HG03439 (cell line): ENCODE data around the gene PTBP3.
A peak's percentile ranks its signal among the peaks of the same experiment; 100 is the strongest.

Source experiments
- ATAC-seq: cut with Tn5 transposase; IDR thresholded peaks from one replicate; pipeline ENCODE4 v1.9.1; 2021; ENCODE audit warnings: mild to moderate bottlenecking, moderate library complexity; ENCODE audit not compliant: unreplicated experiment

PTBP3 gene

GRCh38 chr9:112360047-112360804 lies 26.8 kb upstream of the PTBP3 start:
- no peak for ATAC-seq

GRCh38 chr9:112355427-112355897 lies 22.0 kb upstream of the PTBP3 start:
- no peak for ATAC-seq

GRCh38 chr9:112354081-112354743 lies 20.8 kb upstream of the PTBP3 start:
- no peak for ATAC-seq

- ATAC-seq, result no peak
These were observed 18.8 kb upstream of the PTBP3 start for GRCh38 chr9:112352209-112352608.

GRCh38 chr9:112351184-112351583 lies 17.8 kb upstream of the PTBP3 start:
- no peak for ATAC-seq

GRCh38 chr9:112349008-112349333 lies 15.6 kb upstream of the PTBP3 start:
- no peak for ATAC-seq

- peak; percentile 78 for ATAC-seq
These were observed 15.0 kb upstream of the PTBP3 start for GRCh38 chr9:112348257-112349007.

GRCh38 chr9:112341730-112342129 lies 8.3 kb upstream of the PTBP3 start:
- no peak for ATAC-seq

- no peak for ATAC-seq
These were observed 6.5 kb upstream of the PTBP3 start for GRCh38 chr9:112339886-112340285.

- ATAC-seq, result no peak
These were observed 5.1 kb upstream of the PTBP3 start for GRCh38 chr9:112338561-112338960.

- ATAC-seq, result no peak
These were observed 4.1 kb upstream of the PTBP3 start for GRCh38 chr9:112337547-112337946.

- no peak for ATAC-seq
These were observed 1.0 kb upstream of the PTBP3 start for GRCh38 chr9:112334432-112334841.

- ATAC-seq, result peak; percentile 69
These were observed 416 bp upstream of the PTBP3 start for GRCh38 chr9:112333639-112334431.

GRCh38 chr9:112332674-112332976 lies 794 bp downstream of the PTBP3 start:
- no peak for ATAC-seq

- no peak for ATAC-seq
These were observed 1.2 kb downstream of the PTBP3 start for GRCh38 chr9:112332214-112332613.

- no peak for ATAC-seq
These were observed 1.8 kb downstream of the PTBP3 start for GRCh38 chr9:112331674-112331952.

GRCh38 chr9:112328545-112328944 lies 4.9 kb downstream of the PTBP3 start:
- no peak for ATAC-seq

- no peak for ATAC-seq
These were observed 5.5 kb downstream of the PTBP3 start for GRCh38 chr9:112327718-112328450.

- no peak for ATAC-seq
These were observed 7.2 kb downstream of the PTBP3 start for GRCh38 chr9:112326194-112326593.

GRCh38 chr9:112325600-112325999 lies 7.8 kb downstream of the PTBP3 start:
- ATAC-seq, result no peak

- no peak for ATAC-seq
These were observed 8.3 kb downstream of the PTBP3 start for GRCh38 chr9:112325127-112325526.
